Activated T-cell treated with anti-CD3 and anti-CD28 coated beads, Interleukin-2, amount 50 U/mL, for 1 hour (primary cell): ENCODE measurements around the gene MVB12A.
A peak's percentile ranks its signal among the peaks of the same experiment; 100 is the strongest.

Experiments used
- DNase-seq: peaks from one replicate; pipeline ENCODE4 v3.0.0-alpha.2; 2020

Gene MVB12A

DNA sequence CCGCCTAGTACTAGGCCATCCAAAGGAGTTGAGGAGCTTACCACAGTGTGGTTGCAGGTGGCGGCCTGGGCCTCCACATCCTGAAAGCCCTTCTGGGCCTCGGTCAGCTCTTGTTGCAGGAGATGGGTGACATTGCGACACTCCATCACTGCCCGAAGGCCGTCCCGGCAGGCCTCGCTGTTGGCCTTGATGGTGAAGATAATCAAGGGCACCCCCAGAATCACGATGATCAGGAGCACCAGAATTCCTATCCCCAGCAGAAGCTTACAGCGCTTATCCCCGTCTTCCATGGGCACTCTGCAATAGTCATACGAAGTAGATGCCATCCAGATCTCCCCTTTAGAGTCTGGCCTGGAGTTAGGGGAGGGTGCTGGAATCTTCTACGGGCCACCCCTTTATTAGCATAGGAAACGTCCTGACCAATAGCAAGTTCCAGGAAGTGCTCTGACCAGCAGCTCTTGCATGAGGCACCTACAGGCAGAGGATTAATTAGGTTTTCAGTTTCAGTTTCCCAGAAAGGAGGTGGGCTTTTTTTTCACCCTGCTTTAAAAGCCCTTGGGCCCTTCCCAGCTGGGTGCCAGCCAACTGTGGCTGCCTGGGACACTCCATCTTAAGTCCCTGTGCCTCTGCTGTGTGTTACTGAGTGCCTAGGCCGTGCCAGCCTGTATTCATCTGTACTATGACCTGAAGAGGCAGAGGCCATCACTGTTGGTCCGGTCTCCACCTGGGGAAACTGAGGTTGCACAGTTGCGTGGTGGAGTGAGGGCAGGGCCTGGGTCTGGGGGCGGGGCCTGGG lies 14.4 kb upstream of the MVB12A start, which contains the start of gene BST2:
Gene BST2, minus strand, starts transcription at position 381 of the 796 bp plus-strand sequence. Its CDS starts 55 bp downstream, at position 326.
- peak; percentile 42 for DNase-seq

GRCh38 chr19:17406046-17406886 lies 13.6 kb upstream of the MVB12A start:
- no peak for DNase-seq

DNA sequence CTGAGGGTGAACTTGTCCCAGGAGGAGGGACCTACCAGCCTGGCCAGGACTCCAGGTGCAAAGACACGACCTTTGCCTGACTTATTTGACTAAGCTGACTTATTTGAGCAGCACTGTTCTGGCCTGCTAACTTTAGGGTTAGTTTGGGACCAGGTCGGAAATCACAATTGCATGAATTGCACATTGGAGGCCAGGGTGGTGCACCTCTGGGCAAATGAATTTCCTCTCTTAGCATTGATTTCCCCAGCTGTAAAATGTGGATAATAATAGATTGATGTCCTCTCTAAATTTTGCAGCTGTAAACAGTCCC lies 13.0 kb upstream of the MVB12A start:
- DNase-seq: no peak

- DNase-seq: no peak
Measured at GRCh38 chr19:17409990-17410389, 9.9 kb upstream of the MVB12A start.

GRCh38 chr19:17411801-17412200 lies 8.0 kb upstream of the MVB12A start:
- DNase-seq: no peak

GRCh38 chr19:17414097-17414496 lies 5.8 kb upstream of the MVB12A start:
- no peak for DNase-seq

DNA sequence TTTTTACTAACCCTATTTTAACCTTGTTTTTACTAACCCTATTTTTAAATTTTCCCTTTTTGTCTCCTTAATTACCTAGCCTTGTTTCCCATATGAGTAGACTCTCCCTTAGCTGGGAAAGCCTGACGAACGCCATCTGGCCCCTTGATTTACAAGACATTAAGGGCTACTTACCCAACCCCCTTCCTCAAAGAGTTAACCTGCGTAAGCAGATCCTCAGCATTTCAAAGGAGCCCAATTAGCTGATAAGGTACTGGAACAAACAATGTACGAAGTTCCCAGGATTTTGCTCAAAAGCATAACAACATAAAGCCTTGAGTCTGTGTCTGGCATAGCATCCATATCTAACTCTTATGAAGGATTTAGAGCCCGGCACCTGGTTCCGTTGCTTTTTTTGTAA lies 4.7 kb upstream of the MVB12A start:
- DNase-seq: no peak

- no peak for DNase-seq
Measured at GRCh38 chr19:17418710-17419109, 1.1 kb upstream of the MVB12A start.

GRCh38 chr19:17419154-17419620 lies 660 bp upstream of the MVB12A start:
- DNase-seq: no peak

DNA sequence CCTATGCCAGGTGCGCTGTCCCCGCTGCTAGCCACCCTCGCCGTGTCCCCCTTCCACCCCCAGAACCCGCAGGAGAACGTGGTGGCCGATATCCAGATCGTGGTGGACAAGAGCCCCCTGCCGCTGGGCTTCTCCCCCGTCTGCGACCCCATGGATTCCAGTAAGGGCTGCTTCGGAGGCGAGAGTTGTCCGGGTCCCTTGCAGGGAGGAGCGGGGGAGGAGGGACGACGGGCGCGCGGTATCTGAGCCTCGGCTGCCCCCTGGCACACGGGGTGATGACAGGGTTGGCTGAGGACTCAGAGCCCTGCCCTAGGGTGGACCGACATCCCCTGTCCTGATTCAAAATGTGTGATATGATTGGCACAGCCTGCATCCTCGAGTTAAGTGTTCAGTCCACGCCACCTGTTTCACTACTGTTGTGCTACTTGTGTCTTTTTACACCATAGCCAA lies 653 bp downstream of the MVB12A start:
- peak; percentile 35 for DNase-seq

DNA sequence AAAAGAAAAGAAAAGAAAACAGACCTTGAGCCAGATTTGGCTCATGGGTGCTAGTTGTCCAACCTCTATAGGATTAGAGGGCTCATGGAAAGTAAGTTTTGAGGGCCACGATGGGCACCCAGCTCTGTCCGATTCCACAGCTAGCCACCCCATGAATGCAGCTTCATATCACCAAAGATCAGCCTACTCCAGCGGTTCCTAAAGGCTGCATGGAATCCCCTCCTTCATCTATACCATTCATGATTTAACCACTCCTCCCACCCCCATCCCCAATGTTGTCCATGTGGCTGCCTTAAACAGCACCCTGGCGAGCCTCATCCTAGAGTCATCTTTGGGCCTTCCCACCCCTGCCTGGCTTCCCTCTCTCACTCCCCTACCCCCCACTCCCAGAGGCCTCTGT lies 2.1 kb downstream of the MVB12A start:
- no peak for DNase-seq

- no peak for DNase-seq
Measured at GRCh38 chr19:17423429-17424208, 3.8 kb downstream of the MVB12A start.

DNA sequence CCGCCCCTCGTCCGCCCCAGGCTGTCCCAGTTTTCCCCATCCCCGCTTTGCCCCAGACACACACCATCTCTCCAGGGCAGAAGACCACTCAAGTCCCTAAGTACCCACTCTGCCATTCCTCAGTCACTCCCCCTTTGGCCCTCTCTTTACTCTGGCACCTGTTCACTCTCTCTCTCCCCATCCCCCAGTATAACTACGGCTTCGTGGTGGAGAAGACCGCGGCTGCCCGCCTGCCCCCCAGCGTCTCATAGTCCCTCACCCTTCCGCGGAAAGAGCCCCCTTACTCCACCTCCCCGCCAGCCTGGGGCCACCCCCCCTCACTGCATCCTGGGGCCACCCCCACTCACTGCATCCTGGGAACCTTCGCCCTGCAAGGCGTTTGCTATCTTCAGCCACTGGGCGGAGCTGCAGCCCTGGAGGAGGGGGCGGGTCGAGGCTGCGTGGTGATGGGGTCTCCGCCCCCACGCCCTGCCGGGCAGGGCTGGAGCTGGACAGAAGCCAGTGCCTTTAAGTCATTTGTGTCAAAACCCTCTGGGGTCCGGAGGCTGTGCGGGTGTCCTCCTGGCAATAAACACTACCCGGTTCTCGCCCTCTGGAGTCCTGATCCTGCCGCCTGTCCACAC lies 5.0 kb downstream of the MVB12A start:
- no peak for DNase-seq

DNA sequence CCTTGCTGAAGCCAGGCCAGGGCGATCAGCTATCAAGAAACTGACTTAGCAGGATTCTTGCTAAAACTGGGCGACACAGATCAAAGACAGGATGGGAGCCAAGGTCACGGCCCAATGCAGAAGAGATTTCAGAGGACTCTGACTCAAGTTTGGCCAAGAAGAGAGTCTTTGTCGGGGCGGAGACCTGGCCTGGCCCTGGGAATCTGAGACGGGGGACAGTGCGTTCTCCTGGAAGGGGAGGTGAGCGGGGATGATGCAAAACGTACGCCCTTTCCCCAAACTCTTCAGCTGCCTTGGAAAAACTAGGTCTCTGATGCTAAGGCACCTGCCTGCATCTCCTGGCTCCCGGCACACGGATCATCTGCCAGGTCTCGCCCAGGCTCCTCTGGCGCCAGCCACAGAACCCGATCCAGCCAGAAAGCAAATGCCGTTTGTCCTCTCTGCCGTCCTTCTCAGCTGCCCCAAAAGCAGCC lies 9.8 kb downstream of the MVB12A start:
- no peak for DNase-seq

DNA sequence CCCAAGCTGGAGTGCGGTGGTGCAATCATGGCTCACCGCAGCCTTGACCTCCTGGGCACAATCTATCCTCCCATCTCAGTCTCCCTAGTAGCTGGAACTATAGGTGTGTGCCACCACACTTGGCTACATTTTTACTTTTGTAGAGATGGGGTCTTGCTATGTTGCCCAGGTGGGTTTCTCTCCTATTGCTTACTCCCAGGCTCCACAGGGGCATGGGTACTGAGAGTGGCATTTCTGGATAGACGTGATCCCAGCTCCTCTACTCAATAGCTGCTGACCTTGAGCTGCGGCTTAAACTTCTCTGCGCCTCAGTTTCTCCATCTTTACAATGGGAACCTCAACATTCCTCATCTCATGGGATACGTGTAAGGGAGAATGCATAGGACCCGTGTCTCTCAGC lies 11.6 kb downstream of the MVB12A start:
- DNase-seq: no peak

DNA sequence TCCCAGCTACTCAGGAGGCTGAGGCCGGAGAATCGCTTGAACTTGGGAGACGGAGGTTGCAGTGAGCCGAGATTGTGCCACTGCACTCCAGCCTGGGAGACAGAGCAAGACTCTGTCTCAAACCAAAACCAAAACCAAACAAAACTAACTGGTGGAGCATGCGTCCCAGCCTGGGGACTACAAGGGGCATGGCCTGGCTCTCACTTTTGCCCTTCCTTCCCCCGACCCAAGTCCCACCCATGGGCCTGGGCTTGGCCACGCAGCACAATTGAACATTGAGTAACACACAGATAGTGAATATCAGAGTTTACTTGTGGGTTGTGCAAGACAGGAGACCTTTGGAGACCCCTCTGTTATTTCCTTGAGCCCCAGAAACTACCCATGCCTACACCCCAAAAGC lies 15.4 kb downstream of the MVB12A start:
- DNase-seq: no peak

- no peak for DNase-seq
Measured at GRCh38 chr19:17436094-17436873, 16.4 kb downstream of the MVB12A start.

DNA sequence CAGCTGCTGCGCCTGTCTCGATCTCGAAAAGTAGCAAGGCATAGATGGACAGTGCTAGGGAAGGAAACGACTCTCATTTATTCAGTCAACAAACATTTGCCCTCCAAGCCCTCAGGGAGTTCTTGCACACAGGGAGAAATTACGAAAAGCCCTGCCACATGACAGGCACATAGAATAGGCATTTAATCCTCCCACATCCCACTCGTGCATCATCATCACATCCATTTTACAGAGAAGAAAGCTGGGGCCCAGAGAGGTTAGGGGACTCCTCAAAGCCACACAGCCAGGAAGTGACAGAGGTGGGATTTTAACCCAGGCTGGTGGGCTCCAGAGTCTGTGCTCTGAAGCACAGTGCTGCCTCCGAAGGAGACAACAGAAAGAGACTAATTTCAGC lies 17.0 kb downstream of the MVB12A start:
- no peak for DNase-seq

- no peak for DNase-seq
Measured at GRCh38 chr19:17441241-17442021, 21.6 kb downstream of the MVB12A start.

DNA sequence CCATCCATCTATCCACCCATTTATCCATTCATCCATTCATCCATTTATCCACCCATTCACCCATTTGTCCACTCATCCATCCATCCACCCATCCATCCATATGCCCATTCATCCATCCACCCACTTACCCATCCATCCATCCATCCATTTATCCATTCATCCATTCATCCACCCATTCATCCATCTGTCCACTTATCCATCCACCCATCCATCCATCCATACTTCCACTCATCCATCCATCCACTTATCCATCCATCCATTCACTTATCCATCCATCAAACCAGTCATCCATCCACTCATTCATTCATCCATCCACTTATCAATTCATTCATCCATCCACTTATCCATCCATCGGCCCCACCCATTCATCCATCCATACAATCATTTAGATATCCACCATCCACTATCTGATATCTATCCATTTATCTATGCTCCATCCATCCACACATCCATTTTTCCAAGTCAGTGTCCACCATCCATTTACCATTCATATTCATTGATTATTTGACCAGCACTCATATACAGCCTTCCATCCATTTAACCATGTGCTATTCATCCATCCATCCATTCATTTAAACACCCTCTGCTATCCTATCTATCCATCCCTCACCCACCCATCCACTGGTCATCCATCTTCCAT lies 25.8 kb downstream of the MVB12A start:
- no peak for DNase-seq
